Tongue (tissue), 2 donors: ENCODE measurements around the gene B4GALNT1. TPM values are rescaled to one million over a fixed set of nuclear protein-coding genes. Genes with fewer than 3 reads are reported as not detected.
"Not testable (repeated sequence)": the region's sequence is repeated elsewhere in the genome, so short reads cannot be mapped to it uniquely, and the experiment has no call there.

Experiments used
- DNase-seq: peaks from one replicate; pipeline ENCODE4 v3.0.0-alpha.2; 2015
- total RNA-seq: library from RNA; depleted of rRNA; stranded (reverse); fragments of >200 nt; gene quantifications from one replicate; pipeline ENCODE4 v1.2.3, GENCODE V29; 2014

Gene B4GALNT1
- total RNA-seq, 1 donor from 2014 or later, result 3.3 TPM

GRCh38 chr12:57637364-57637763, 4.4 kb upstream of the B4GALNT1 start:
- DNase-seq, result no peak

- not testable (repeated sequence) for DNase-seq
These were observed 3.7 kb upstream of the B4GALNT1 start for GRCh38 chr12:57636731-57637130.

GRCh38 chr12:57632073-57632957, 686 bp downstream of the B4GALNT1 start:
- DNase-seq, result peak; percentile 12

- DNase-seq, result no peak
These were observed 1.4 kb downstream of the B4GALNT1 start for GRCh38 chr12:57631566-57632072.

- no peak for DNase-seq
These were observed 2.0 kb downstream of the B4GALNT1 start for GRCh38 chr12:57630891-57631433.

- no peak for DNase-seq
These were observed 3.0 kb downstream of the B4GALNT1 start for GRCh38 chr12:57629897-57630471.

GRCh38 chr12:57628280-57629191, 4.5 kb downstream of the B4GALNT1 start:
- DNase-seq, result no peak

GRCh38 chr12:57627501-57628279, 5.3 kb downstream of the B4GALNT1 start:
- no peak for DNase-seq

GRCh38 chr12:57626921-57627445, 6.0 kb downstream of the B4GALNT1 start:
- no peak for DNase-seq

GRCh38 chr12:57626111-57626920, 6.7 kb downstream of the B4GALNT1 start:
- no peak for DNase-seq

- DNase-seq, result no peak
These were observed 7.6 kb downstream of the B4GALNT1 start for GRCh38 chr12:57625261-57626032.

GRCh38 chr12:57624441-57625220, 8.4 kb downstream of the B4GALNT1 start:
- no peak for DNase-seq

GRCh38 chr12:57623811-57624390, 9.1 kb downstream of the B4GALNT1 start:
- DNase-seq, result no peak

GRCh38 chr12:57623385-57623784, 9.6 kb downstream of the B4GALNT1 start:
- DNase-seq, result no peak

GRCh38 chr12:57622293-57623245, 10.4 kb downstream of the B4GALNT1 start:
- DNase-seq, result no peak

GRCh38 chr12:57621497-57622292, 11.3 kb downstream of the B4GALNT1 start:
- peak; percentile 76 for DNase-seq
